Measurements from ENCODE around the gene CCRL2. TPM values are rescaled to one million over a fixed set of nuclear protein-coding genes. Genes with fewer than 3 reads are reported as not detected.

Gene CCRL2
- total RNA-seq, 1 donor from 2014 or later, result not detected

DNA sequence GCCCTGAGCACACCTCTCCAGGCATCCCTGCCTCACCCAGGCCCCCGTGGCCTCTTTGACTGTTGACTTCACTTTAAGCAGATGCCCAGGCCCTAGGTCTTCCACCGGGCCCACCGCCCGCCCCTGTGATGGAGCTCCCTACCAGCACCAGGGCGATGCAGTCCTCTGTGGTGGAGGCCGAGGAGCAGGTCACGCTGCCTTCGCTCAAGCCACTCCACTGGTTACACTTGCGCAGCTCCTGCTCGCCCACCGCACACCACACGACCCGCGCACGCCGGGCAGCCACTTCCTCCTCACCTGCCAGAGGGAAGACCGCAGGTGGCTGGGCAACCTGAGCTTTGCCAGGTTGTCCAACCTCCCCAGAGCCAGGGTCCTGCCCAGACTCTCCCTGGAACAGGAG, 41.7 kb downstream of the CCRL2 start:
- DNase-seq (ENCODE audit: extremely low spot score, unreplicated experiment), result no peak
- Mint-ChIP-seq H3K27ac (ENCODE audit: unreplicated experiment) (no peak overlapping the region), H3K4me1 (ENCODE audit: unreplicated experiment) (no peaks in the 10 kb centered on the region), H3K36me3 (ENCODE audit: unreplicated experiment) (no peaks in the 10 kb centered on the region), H3K9me3 (ENCODE audit: unreplicated experiment) (no peaks in the 10 kb centered on the region), H3K4me3 (ENCODE audit: unreplicated experiment) (no peak overlapping the region), H3K27me3 (ENCODE audit: unreplicated experiment) (peaks cover 48% of the 10 kb centered on the region)
- TF ChIP-seq CTCF (IDR thresholded peaks at IDR 0.05), result no peak

- H3K36me3 Mint-ChIP-seq (ENCODE audit: unreplicated experiment), result no peaks in the 10 kb centered on the region
- H3K27me3 Mint-ChIP-seq (ENCODE audit: unreplicated experiment), result peaks cover 56% of the 10 kb centered on the region
- peak; percentile 57 for TF ChIP-seq CTCF (IDR thresholded peaks at IDR 0.05)
- H3K4me1 Mint-ChIP-seq (ENCODE audit: unreplicated experiment), result no peaks in the 10 kb centered on the region
- H3K9me3 Mint-ChIP-seq (ENCODE audit: unreplicated experiment), result no peaks in the 10 kb centered on the region
- H3K4me3 Mint-ChIP-seq (ENCODE audit: unreplicated experiment), result no peak overlapping the region
- no peak for DNase-seq (ENCODE audit: extremely low spot score, unreplicated experiment)
- no peak overlapping the region for H3K27ac Mint-ChIP-seq (ENCODE audit: unreplicated experiment)
These were observed 42.9 kb downstream of the CCRL2 start for GRCh38 chr3:46449755-46450552.

DNA sequence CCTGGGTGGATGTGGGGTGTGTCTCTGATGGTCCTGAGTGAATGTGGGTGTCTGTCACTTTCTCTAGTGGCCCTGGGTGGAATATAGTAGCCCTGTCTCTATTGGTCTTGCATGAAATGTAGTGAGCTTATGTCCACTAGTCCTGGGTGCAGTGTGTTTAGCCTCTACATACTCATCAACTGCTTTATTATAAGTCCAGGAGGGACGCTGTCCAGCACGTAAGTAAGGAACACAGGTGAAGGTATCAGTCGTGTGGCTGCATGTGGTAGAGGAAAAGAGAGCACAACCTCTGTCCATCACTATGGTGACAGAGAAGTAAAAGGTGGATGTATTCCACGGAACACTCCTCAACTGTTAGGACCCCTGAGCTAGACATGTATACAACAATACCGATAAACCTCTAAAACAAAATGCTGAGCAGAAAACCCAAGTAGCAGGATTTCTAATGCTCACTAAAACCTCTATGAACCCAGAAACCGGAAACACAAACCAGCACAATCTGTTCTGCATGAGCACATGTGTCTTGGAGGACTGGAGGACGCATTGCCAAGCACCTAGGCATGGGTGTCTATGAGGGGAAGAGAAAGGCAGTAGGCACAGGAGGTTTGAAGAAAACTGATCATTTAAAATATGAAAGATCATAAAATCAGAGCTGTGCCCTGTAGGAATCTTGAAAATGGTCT, 46.6 kb downstream of the CCRL2 start:
- no peak for TF ChIP-seq CTCF (IDR thresholded peaks at IDR 0.05)
- H3K27ac Mint-ChIP-seq (ENCODE audit: unreplicated experiment), result no peak overlapping the region

GRCh38 chr3:46454209-46454595, 47.1 kb downstream of the CCRL2 start:
- no peak overlapping the region for H3K4me3 Mint-ChIP-seq (ENCODE audit: unreplicated experiment)
- H3K4me1 Mint-ChIP-seq (ENCODE audit: unreplicated experiment), result no peaks in the 10 kb centered on the region
- no peaks in the 10 kb centered on the region for H3K36me3 Mint-ChIP-seq (ENCODE audit: unreplicated experiment)
- H3K27ac Mint-ChIP-seq (ENCODE audit: unreplicated experiment), result no peak overlapping the region
- H3K9me3 Mint-ChIP-seq (ENCODE audit: unreplicated experiment), result no peaks in the 10 kb centered on the region
- no peak for TF ChIP-seq CTCF (IDR thresholded peaks at IDR 0.05)
- H3K27me3 Mint-ChIP-seq (ENCODE audit: unreplicated experiment), result peaks cover 42% of the 10 kb centered on the region
- no peak for DNase-seq (ENCODE audit: extremely low spot score, unreplicated experiment)

More for the DNA sequence above, 46.6 kb downstream of the CCRL2 start:
- no peaks in the 10 kb centered on the region for H3K9me3 Mint-ChIP-seq (ENCODE audit: unreplicated experiment)
- no peaks in the 10 kb centered on the region for H3K4me1 Mint-ChIP-seq (ENCODE audit: unreplicated experiment)
- H3K27me3 Mint-ChIP-seq (ENCODE audit: unreplicated experiment), result peaks cover 44% of the 10 kb centered on the region
- no peak for DNase-seq (ENCODE audit: extremely low spot score, unreplicated experiment)
- no peaks in the 10 kb centered on the region for H3K36me3 Mint-ChIP-seq (ENCODE audit: unreplicated experiment)
- H3K4me3 Mint-ChIP-seq (ENCODE audit: unreplicated experiment), result no peak overlapping the region

DNA sequence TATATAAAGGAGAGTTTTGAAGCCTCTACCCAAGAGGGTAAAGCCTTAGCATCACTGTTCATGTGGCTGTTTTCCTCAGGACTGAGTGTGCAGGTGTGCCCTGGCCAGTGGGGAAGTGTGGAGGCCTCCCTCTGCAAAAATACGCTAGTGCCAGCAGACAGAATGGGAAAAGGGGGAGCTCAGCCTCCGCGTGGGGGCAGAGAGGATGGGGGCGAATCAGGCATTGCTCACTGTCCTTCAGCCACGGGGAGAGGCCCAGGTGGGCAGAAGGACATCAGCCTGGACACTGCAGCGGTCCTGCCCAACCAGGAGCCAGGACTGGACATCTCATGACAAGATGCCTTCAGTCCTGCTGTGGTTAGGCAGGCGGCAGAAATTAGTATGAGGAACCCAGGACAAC, 47.5 kb downstream of the CCRL2 start:
- no peak for TF ChIP-seq CTCF (IDR thresholded peaks at IDR 0.05)
- Mint-ChIP-seq H3K36me3 (ENCODE audit: unreplicated experiment) (no peaks in the 10 kb centered on the region), H3K27ac (ENCODE audit: unreplicated experiment) (no peak overlapping the region), H3K4me1 (ENCODE audit: unreplicated experiment) (no peaks in the 10 kb centered on the region), H3K9me3 (ENCODE audit: unreplicated experiment) (no peaks in the 10 kb centered on the region), H3K27me3 (ENCODE audit: unreplicated experiment) (peaks cover 45% of the 10 kb centered on the region), H3K4me3 (ENCODE audit: unreplicated experiment) (no peak overlapping the region)
- no peak for DNase-seq (ENCODE audit: extremely low spot score, unreplicated experiment)

Measured in osteocyte (in vitro differentiated cells).